Adrenal gland (tissue), 12 donors: ENCODE results near the gene MLIP. TPM values are rescaled to one million over a fixed set of nuclear protein-coding genes. Genes with fewer than 3 reads are reported as not detected.

Source experiments
- DNase-seq, 7 donors: peaks; one replicate each; pipeline ENCODE4 v3.0.0-alpha.2; 2019 to 2020
- H3K27ac ChIP-seq, 5 donors: fragments of 200-600 bp; sonication (generic) in 4 of 5; 1 replicate in 3 of 5; 2 replicates in 2 of 5; pipeline versions ENCODE4 v1.5.1 to v1.8.0; 2016 to 2020; ENCODE audit warnings: mild to moderate bottlenecking in 1 of 5
- H3K27me3 ChIP-seq: fragments of 200-600 bp; 2 replicates; pipeline ENCODE4 v1.8.0; 2021
- H3K36me3 ChIP-seq, 2 donors: fragments of 200-600 bp; replicated peaks in 1 of 2; 1 replicate in 1 of 2; 2 replicates in 1 of 2; pipeline versions ENCODE4 v1.5.1 to v1.8.0; 2018 to 2022
- H3K4me1 ChIP-seq, 2 donors: fragments of 200-600 bp; replicated peaks in 1 of 2; 1 replicate in 1 of 2; 2 replicates in 1 of 2; pipeline versions ENCODE4 v1.5.1 to v1.8.0; 2018 to 2021
- H3K4me3 ChIP-seq, 4 donors: fragments of 200-600 bp; sonication (generic) in 3 of 4; one replicate each; pipeline ENCODE4 v1.5.1; 2016 to 2018
- H3K9me3 ChIP-seq, 3 donors: fragments of 200-600 bp; sonication (generic) in 1 of 3; replicated peaks in 1 of 3; 1 replicate in 2 of 3; 2 replicates in 1 of 3; pipeline versions ENCODE4 v1.5.1 to v1.8.0; 2016 to 2021
- POLR2A ChIP-seq, 2 donors: fragments of 450-650 bp; IDR thresholded peaks; one replicate each; pipeline ENCODE4 v1.6.1; 2017; ENCODE audit warnings: antibody characterized with exemption in 2 of 2, mild to moderate bottlenecking in 2 of 2, moderate library complexity in 1 of 2
- WGBS, 4 donors: extraction: QIAGEN DNeasy Blood & Tissue Kit in 2 of 4; methylation state at CpG; one replicate each; pipeline versions ENCODE4 v1.1.5 to v1.1.7; 2013 to 2017; 5-methylcytosine and 5-hydroxymethylcytosine counted together
- intact Hi-C, 2 donors: fragments of 100-400 bp; cut with DNase I; formaldehyde crosslinking; loops; one replicate each; pipeline versions ENCODE4 v1.14.1 to v1.15.0; 2022 to 2023
- polyA plus RNA-seq, 3 donors: library from polyadenylated mRNA; stranded (reverse); fragments of 200-250 nt in 2 of 3; fragments of 350-450 nt in 1 of 3; fragmentation: Illumina TruSeq in 1 of 3; extraction: RNeasy Lipid Tissue Mini Kit (QIAGEN cat#74804) in 1 of 3; gene quantifications; one replicate each; pipeline ENCODE4 v1.2.3, GENCODE V29; 2013 to 2014
- total RNA-seq, 9 donors: library from RNA; depleted of rRNA in 4 of 9; stranded (reverse); fragments of >200 nt in 4 of 9; fragments of 120-200 nt in 1 of 9; fragmentation: NEBNext Ultra II Directional in 1 of 9; extraction: Animal tissue kit (Norgen Biotek cat#: 25700) in 1 of 9; gene quantifications; one replicate each; pipeline versions ENCODE4 v1.1.0 to v1.2.4, GENCODE V29; 2013 to 2023
- TF ChIP-seq, protein P1 (sequence below), 6 experiments: fragments of 450-650 bp in 4 of 6; fragments of 200-600 bp in 2 of 6; sonication (generic) in 1 of 6; IDR thresholded peaks; 1 replicate in 5 of 6; 2 replicates in 1 of 6; pipeline versions ENCODE4 v1.5.1 to v1.8.0; 2016 to 2021; ENCODE audit warnings: antibody characterized with exemption in 6 of 6, mild to moderate bottlenecking in 2 of 6, moderate library complexity in 1 of 6
- donor health status: healthy with polysubstance abuse.
- donor health status: Bipolar disorder and iron deficiency.
- donor health status: DM: yes; HTN: yes; CAD: no.
- donor health status: DM: no; HTN: no; CAD: no.
- donor health status: DM: no; HTN: no; CAD: no.
- donor health status: DM: yes; HTN: yes; CAD: no.

The MLIP gene
- total and polyA plus RNA-seq, 12 donors = 0.88 to 9.6 (median 5.0) TPM

DNA sequence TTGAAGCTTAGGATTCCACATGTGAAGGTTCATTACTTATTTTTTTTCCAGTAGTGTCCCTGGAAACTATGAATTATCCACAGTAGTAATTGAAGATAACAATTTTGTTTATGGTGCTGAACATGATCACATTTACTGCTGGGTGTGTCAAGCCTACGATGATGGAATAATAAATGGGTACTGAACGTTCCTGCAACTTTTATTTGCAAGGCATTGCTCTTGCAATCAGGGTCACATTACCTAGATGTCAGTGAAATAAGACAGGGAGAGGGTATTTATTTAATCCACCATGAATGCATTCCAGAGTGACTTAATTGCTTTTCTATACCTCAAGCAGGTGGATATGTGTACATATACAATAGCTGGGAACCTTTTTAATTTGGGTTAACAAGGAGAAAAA, 27.0 kb upstream of the MLIP start:
- Histone ChIP-seq H3K36me3 (no peaks in the 10 kb centered on the region), H3K4me3 (no peak overlapping the region), H3K27ac (no peak overlapping the region), H3K9me3 (no peaks in the 10 kb centered on the region), H3K4me1 (peaks cover 6 to 32% of the 10 kb centered on the region in 2 donors), H3K27me3 (no peaks in the 10 kb centered on the region)
- intact Hi-C loops = no loop called here
- no peak for DNase-seq
- WGBS, 4 donors = 37 to 46% (median 42%) methylated on average over 2 of the region's 2 CpGs
- TF ChIP-seq, protein P1, sequence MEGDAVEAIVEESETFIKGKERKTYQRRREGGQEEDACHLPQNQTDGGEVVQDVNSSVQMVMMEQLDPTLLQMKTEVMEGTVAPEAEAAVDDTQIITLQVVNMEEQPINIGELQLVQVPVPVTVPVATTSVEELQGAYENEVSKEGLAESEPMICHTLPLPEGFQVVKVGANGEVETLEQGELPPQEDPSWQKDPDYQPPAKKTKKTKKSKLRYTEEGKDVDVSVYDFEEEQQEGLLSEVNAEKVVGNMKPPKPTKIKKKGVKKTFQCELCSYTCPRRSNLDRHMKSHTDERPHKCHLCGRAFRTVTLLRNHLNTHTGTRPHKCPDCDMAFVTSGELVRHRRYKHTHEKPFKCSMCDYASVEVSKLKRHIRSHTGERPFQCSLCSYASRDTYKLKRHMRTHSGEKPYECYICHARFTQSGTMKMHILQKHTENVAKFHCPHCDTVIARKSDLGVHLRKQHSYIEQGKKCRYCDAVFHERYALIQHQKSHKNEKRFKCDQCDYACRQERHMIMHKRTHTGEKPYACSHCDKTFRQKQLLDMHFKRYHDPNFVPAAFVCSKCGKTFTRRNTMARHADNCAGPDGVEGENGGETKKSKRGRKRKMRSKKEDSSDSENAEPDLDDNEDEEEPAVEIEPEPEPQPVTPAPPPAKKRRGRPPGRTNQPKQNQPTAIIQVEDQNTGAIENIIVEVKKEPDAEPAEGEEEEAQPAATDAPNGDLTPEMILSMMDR (IDR thresholded peaks at IDR 0.05) = no peak
- TF ChIP-seq POLR2A (IDR thresholded peaks at IDR 0.05) = no peak

DNA sequence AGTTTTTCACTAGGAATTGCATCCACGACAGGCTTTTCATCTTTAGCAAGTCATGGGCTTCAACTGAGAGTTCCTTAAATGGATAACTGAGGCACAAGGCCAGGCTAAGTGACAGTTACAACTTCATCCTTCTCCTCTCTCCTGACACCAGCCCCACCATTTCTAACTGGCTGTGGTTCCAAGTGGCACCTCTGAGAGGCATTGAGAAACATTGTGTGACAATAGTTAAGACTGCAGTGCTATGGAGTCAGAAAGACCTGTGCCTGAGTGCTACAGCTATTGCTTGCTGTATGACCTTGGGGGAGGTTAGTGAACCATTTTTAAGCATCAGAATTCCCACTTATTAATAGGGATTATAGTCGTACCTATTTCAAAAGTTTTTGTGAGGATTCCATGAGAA, 26.2 kb upstream of the MLIP start:
- 16 to 28% (median 18%) methylated on average over 2 of the region's 2 CpGs for WGBS, 4 donors
- intact Hi-C loops = no loop called here
- Histone ChIP-seq H3K9me3 (no peaks in the 10 kb centered on the region), H3K4me1 (peaks cover 6 to 32% of the 10 kb centered on the region in 2 donors), H3K27me3 (no peaks in the 10 kb centered on the region), H3K27ac (peak overlapping the region in 3 of 5 donors; percentile 19 to 73 (median 42)), H3K4me3 (no peak overlapping the region), H3K36me3 (no peaks in the 10 kb centered on the region)
- TF ChIP-seq POLR2A (IDR thresholded peaks at IDR 0.05) = no peak
- TF ChIP-seq, protein P1 (IDR thresholded peaks at IDR 0.05) = no peak
- no peak for DNase-seq

DNA sequence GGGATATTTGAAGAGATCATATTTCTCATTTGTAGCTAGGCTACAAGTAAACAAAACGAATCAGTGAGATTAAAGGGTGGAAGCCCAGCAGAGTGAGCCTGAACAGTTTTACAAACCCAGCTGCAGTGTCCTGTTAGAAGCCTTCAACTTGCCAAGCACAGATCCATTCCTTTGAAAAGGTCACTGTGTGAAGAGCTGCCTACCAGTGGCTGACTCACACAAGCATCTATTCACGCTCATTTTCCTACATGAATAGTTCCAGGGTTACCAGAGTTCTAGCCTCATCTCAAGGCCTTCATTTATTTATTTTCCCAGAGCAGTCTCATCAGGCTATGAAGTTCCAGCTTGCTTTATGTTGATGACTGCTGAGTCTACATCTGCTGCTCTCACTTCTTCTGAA, 25.7 kb upstream of the MLIP start:
- no peaks in the 10 kb centered on the region for H3K9me3 ChIP-seq
- no peaks in the 10 kb centered on the region for H3K27me3 ChIP-seq
- H3K4me3 ChIP-seq = no peak overlapping the region
- peak; percentile 34 to 81 (median 62) for DNase-seq
- H3K4me1 ChIP-seq = peaks cover 6 to 32% of the 10 kb centered on the region in 2 donors
- peak overlapping the region; percentile 26 to 73 (median 42) for H3K27ac ChIP-seq
- TF ChIP-seq, protein P1 (IDR thresholded peaks at IDR 0.05) = no peak
- no peak for TF ChIP-seq POLR2A (IDR thresholded peaks at IDR 0.05)
- H3K36me3 ChIP-seq = no peaks in the 10 kb centered on the region
- 10 to 27% (median 19%) methylated on average over 2 of the region's 2 CpGs for WGBS, 4 donors
- intact Hi-C loops = no loop called here

DNA sequence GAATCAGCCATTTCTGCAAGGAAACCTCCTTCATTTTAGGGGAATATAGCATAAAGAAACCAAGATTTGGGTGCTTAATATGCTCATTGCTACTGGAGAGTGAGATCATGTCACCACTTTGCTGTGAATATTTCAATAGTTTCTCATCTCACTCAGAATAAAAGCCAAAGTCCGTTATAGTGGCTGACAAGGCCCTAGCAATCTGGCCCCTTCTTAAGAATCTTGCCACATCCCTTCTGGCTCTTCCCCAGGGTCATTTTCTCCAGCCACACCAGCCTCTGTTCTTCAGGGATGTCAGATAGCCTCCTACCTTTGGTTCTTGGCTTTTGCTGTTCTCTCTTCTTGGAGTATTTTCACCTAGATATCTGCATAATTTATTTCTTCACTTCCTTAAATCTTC, 24.8 kb upstream of the MLIP start:
- TF ChIP-seq, protein P1 (IDR thresholded peaks at IDR 0.05) = no peak
- no peak for TF ChIP-seq POLR2A (IDR thresholded peaks at IDR 0.05)
- H3K27ac ChIP-seq = peak overlapping the region in 2 of 5 donors; percentile 42 to 73
- no peaks in the 10 kb centered on the region for H3K27me3 ChIP-seq
- H3K4me3 ChIP-seq = no peak overlapping the region
- WGBS, 4 donors = 38 to 71% (median 61%) methylated on average over 1 of the region's 1 CpG
- H3K9me3 ChIP-seq = no peaks in the 10 kb centered on the region
- peaks cover 6 to 32% of the 10 kb centered on the region in 2 donors for H3K4me1 ChIP-seq
- no peak for DNase-seq
- intact Hi-C loops = no loop called here
- no peaks in the 10 kb centered on the region for H3K36me3 ChIP-seq
